ENCODE measurements around the gene GLDN.

DNA sequence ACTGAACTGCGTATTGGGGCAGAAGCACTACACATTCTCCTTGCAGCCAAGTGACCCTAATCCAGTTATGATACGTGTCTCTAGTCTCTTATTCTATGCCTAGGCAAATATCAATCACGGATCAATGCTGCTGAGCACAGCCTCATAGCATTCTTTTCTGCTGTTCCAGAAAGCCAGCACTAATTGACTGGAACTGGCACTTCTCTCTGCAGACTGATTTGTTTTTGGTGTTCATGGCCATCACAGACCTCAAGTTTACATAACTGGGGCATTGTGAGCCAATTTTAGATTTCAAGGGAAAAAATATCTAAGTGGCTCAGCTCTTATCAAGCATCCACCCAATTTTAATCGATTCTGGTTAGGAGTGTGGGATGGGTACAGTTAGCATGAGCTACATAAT lies 37.9 kb downstream of the GLDN start:
- TF ChIP-seq POLR2A (IDR thresholded peaks at IDR 0.05) (no peak), CTCF (IDR thresholded peaks at IDR 0.05) (no peak)
